Suprapubic skin (tissue), 4 donors: ENCODE results near the gene BOK. TPM values are rescaled to one million over a fixed set of nuclear protein-coding genes. Genes with fewer than 3 reads are reported as not detected.
A peak's percentile ranks its signal among the peaks of the same experiment; 100 is the strongest.

Experiments
- DNase-seq, 2 donors: peaks; one replicate each; pipeline ENCODE4 v3.0.0-alpha.2; 2019; ENCODE audit warnings: low spot score in 2 of 2
- H3K27ac ChIP-seq: fragments of 200-600 bp; sonication (generic); one replicate; pipeline ENCODE4 v1.5.1; 2019
- H3K27me3 ChIP-seq: fragments of 200-600 bp; sonication (generic); one replicate; pipeline ENCODE4 v1.5.1; 2019
- H3K36me3 ChIP-seq: fragments of 200-600 bp; sonication (generic); one replicate; pipeline ENCODE4 v1.5.1; 2019
- H3K4me1 ChIP-seq: fragments of 200-600 bp; sonication (generic); one replicate; pipeline ENCODE4 v1.5.1; 2019
- H3K4me3 ChIP-seq: fragments of 200-600 bp; sonication (generic); one replicate; pipeline ENCODE4 v1.5.1; 2019; ENCODE audit warnings: mild to moderate bottlenecking
- H3K9me3 ChIP-seq: fragments of 200-600 bp; sonication (generic); one replicate; pipeline ENCODE4 v1.5.1; 2019
- EP300 ChIP-seq: sonication (generic); formaldehyde crosslinking; IDR thresholded peaks from one replicate; pipeline ENCODE4 v1.6.1; 2017; ENCODE audit warnings: antibody characterized with exemption
- POLR2A ChIP-seq, 2 donors: fragments of 450-650 bp; IDR thresholded peaks; one replicate each; pipeline ENCODE4 v1.6.1; 2017; ENCODE audit warnings: antibody characterized with exemption in 2 of 2, mild to moderate bottlenecking in 2 of 2, moderate library complexity in 2 of 2
- POLR2AphosphoS5 ChIP-seq, 3 donors: sonication (generic); formaldehyde crosslinking; IDR thresholded peaks; one replicate each; pipeline ENCODE4 v1.6.1; 2017; ENCODE audit warnings: antibody characterized with exemption in 3 of 3
- WGBS: methylation state at CpG from one replicate; pipeline ENCODE4 v1.1.5; 2018; 5-methylcytosine and 5-hydroxymethylcytosine counted together
- total RNA-seq, 4 donors: library from RNA; depleted of rRNA; stranded (reverse); fragments of >200 nt; gene quantifications; one replicate each; pipeline ENCODE4 v1.1.0, GENCODE V29; 2016
- TF ChIP-seq, protein P1 (sequence below), 2 donors: fragments of 200-600 bp in 1 of 2; fragments of 450-650 bp in 1 of 2; sonication (generic) in 1 of 2; IDR thresholded peaks; one replicate each; pipeline ENCODE4 v1.5.1; 2016 to 2019; ENCODE audit warnings: antibody characterized with exemption in 2 of 2, mild to moderate bottlenecking in 1 of 2, moderate library complexity in 1 of 2

The BOK gene
- total RNA-seq, 4 donors from 2014 or later: 32.4 to 61.6 (median 60.5) TPM

DNA sequence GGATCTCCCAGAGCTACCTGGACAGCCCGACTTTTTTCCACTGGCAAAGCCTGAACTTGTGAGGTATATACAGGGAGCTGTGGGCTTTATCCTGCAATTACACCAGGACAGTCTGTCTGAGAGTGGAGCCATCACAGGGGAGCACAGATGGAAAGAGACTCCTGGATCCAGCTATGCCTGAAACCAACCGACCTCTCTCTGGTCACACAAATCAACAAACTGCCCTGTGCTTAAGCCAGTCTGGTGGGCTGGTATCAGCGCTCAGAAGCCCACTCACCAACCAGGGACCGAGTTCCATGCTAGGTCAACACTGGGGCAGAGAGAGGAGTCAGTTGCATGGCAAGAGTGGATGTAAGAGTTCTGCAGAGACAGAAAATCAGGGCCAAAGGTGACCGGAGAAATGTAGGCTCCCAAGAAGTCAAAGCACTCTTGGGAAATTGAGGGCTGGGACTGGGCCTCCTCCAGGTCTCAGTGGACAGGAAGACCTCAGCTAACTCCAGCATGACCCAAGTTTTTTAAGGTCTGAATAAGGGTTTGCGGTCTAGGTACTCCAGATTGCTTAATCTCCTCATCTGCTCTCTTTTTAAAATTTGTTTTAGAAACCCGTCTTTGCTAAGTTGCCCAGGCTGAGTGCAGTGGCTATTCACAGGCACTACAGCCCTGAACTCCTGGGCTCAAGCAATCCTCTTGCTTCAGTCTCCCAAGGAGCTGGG is 3.8 kb upstream of the BOK start:
- no peak for DNase-seq
- no peak overlapping the region for H3K27ac ChIP-seq
- no peak for TF ChIP-seq POLR2A (IDR thresholded peaks at IDR 0.05)
- TF ChIP-seq, protein P1, sequence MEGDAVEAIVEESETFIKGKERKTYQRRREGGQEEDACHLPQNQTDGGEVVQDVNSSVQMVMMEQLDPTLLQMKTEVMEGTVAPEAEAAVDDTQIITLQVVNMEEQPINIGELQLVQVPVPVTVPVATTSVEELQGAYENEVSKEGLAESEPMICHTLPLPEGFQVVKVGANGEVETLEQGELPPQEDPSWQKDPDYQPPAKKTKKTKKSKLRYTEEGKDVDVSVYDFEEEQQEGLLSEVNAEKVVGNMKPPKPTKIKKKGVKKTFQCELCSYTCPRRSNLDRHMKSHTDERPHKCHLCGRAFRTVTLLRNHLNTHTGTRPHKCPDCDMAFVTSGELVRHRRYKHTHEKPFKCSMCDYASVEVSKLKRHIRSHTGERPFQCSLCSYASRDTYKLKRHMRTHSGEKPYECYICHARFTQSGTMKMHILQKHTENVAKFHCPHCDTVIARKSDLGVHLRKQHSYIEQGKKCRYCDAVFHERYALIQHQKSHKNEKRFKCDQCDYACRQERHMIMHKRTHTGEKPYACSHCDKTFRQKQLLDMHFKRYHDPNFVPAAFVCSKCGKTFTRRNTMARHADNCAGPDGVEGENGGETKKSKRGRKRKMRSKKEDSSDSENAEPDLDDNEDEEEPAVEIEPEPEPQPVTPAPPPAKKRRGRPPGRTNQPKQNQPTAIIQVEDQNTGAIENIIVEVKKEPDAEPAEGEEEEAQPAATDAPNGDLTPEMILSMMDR (IDR thresholded peaks at IDR 0.05): no peak
- TF ChIP-seq EP300: no peak
- TF ChIP-seq POLR2AphosphoS5 (IDR thresholded peaks at IDR 0.05): no peak
- peaks cover 15% of the 10 kb centered on the region for H3K27me3 ChIP-seq
- peaks cover 25% of the 10 kb centered on the region for H3K4me1 ChIP-seq
- no peak overlapping the region for H3K4me3 ChIP-seq
- H3K36me3 ChIP-seq: no peaks in the 10 kb centered on the region
- WGBS: 86% methylated on average over 6 of the region's 7 CpGs
- no peaks in the 10 kb centered on the region for H3K9me3 ChIP-seq

DNA sequence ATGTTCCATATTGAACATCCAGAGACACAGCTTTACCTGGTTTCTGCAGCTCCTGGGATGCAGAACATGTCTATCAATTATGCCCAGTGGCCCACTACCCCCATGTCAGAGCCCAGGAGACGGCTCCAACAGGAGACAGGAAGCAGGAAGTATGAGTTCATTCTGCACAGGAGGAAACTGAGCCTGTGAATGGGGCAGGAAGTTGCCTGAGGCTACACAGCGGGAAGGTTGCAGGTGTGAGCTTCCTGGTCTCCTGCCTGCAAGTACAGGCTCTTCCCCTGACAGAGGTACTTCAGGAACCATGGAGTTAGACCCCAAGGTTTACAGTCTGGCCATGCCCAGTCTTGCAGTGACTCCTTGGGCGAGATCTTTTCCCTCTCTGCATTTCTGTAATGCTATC is 2.8 kb upstream of the BOK start:
- Histone ChIP-seq H3K36me3 (no peaks in the 10 kb centered on the region), H3K27ac (no peak overlapping the region), H3K4me1 (peaks cover 34% of the 10 kb centered on the region), H3K27me3 (peaks cover 15% of the 10 kb centered on the region), H3K9me3 (no peaks in the 10 kb centered on the region), H3K4me3 (no peak overlapping the region)
- TF ChIP-seq, protein P1 (IDR thresholded peaks at IDR 0.05): no peak
- TF ChIP-seq EP300 (no peak), POLR2A (IDR thresholded peaks at IDR 0.05) (no peak), POLR2AphosphoS5 (IDR thresholded peaks at IDR 0.05) (no peak)
- no peak for DNase-seq
- WGBS: 30% methylated on average over 3 of the region's 3 CpGs

DNA sequence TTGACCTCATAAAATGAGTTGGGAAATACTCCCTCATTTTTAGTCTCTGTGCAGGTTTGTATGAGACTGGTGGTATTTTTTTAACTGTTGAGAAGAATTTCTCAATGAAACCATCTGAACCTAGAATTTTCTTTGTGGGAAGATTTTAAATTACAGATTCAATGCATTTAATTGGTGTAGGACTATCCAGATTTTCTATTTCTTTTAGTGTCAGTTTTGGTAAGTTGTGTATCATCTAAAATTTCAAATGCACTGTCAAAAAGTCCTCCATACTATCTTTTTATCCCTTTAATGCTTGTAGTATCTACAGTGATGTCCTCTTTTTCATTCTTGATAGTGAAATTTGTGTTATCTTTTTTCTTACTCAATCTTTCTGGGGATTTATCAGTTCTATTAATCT is 1.8 kb upstream of the BOK start:
- TF ChIP-seq POLR2AphosphoS5 (IDR thresholded peaks at IDR 0.05) (no peak), EP300 (no peak), POLR2A (IDR thresholded peaks at IDR 0.05) (no peak)
- TF ChIP-seq, protein P1 (IDR thresholded peaks at IDR 0.05): no peak
- Histone ChIP-seq H3K4me3 (no peak overlapping the region), H3K36me3 (no peaks in the 10 kb centered on the region), H3K27ac (no peak overlapping the region), H3K4me1 (peaks cover 42% of the 10 kb centered on the region), H3K27me3 (peaks cover 9% of the 10 kb centered on the region), H3K9me3 (no peaks in the 10 kb centered on the region)
- DNase-seq: no peak

DNA sequence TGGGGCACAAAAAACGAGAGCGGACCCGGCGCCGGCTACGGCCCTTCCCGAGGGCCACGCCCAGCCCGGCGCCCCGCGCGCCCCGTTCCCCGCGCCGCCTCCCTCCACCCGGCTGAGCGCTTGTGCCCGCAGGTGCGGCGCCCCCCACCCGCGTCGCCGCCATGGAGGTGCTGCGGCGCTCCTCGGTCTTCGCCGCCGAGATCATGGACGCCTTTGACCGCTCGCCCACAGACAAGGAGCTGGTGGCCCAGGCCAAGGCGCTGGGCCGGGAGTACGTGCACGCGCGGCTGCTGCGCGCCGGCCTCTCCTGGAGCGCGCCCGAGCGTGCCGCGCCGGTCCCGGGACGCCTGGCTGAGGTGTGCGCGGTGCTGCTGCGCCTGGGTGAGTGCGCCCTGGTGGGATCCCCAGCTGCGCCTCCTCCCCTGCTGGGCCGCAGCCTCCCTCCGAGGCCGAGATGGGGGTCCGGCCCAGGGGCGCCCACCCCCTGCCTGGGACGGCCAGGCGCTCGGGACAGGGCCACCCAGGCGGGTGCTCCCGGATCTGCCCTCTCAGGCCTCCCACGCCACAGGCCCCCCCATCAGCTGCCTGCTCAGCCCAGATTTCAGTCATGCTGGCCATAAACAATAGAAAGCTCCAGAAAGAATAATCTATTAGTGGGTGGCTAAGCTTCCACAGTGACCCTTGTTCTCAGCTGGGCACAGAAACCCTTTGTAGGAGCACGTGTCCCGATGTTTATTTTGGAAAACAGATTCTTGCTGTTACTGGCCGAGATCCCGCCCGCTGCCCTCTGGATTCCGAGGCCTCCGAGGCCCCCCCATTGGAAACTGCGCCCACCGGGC is 997 bp downstream of the BOK start:
- 2% methylated on average over 26 of the region's 78 CpGs for WGBS
- H3K4me1 ChIP-seq: peaks cover 61% of the 10 kb centered on the region

More for the DNA sequence above, 997 bp downstream of the BOK start:
- no peaks in the 10 kb centered on the region for H3K36me3 ChIP-seq
- peak overlapping the region; percentile 87 for H3K27ac ChIP-seq
- H3K27me3 ChIP-seq: peaks cover 9% of the 10 kb centered on the region
- H3K9me3 ChIP-seq: no peaks in the 10 kb centered on the region
- peak overlapping the region; percentile 90 for H3K4me3 ChIP-seq
- TF ChIP-seq EP300 (no peak), POLR2AphosphoS5 (IDR thresholded peaks at IDR 0.05) (no peak), POLR2A (IDR thresholded peaks at IDR 0.05) (no peak)
- TF ChIP-seq, protein P1 (IDR thresholded peaks at IDR 0.05): no peak
- no peak for DNase-seq
